Trophoblast cell (in vitro differentiated cells and primary cell): Measurements from ENCODE around the gene MED12L.

Experiments
- DNase-seq, 2 donors: peaks; one replicate each; pipeline ENCODE4 v3.0.0-alpha.2; 2016
- H2AFZ ChIP-seq: 2 replicates; pipeline ENCODE4 v1.6.1; 2013; ENCODE audit warnings: low read length, moderate library complexity, mild to moderate bottlenecking; ENCODE audit not compliant: insufficient read depth, poor library complexity
- H2AK5ac ChIP-seq: 2 replicates; pipeline ENCODE4 v1.6.1; 2013; ENCODE audit warnings: mild to moderate bottlenecking, low read length
- H2BK120ac ChIP-seq: 2 replicates; pipeline ENCODE4 v1.6.1; 2013; ENCODE audit warnings: low read length, mild to moderate bottlenecking, moderate library complexity; ENCODE audit not compliant: insufficient read depth, poor library complexity
- H2BK12ac ChIP-seq: 2 replicates; pipeline ENCODE4 v1.6.1; 2013; ENCODE audit warnings: mild to moderate bottlenecking, low read length, moderate library complexity
- H2BK5ac ChIP-seq: 2 replicates; pipeline ENCODE4 v1.6.1; 2013; ENCODE audit warnings: low read length, low read depth, moderate library complexity, mild to moderate bottlenecking; ENCODE audit not compliant: poor library complexity
- H3K14ac ChIP-seq: 2 replicates; pipeline ENCODE4 v1.6.1; 2013; ENCODE audit warnings: mild to moderate bottlenecking, low read length
- H3K18ac ChIP-seq: 2 replicates; pipeline ENCODE4 v1.6.1; 2013; ENCODE audit warnings: mild to moderate bottlenecking, low read length
- H3K23ac ChIP-seq: 2 replicates; pipeline ENCODE4 v1.6.1; 2013; ENCODE audit warnings: low read length
- H3K27ac ChIP-seq: 2 replicates; pipeline ENCODE4 v1.5.1; 2013; ENCODE audit warnings: low read depth, mild to moderate bottlenecking, inconsistent platforms, low read length, moderate library complexity
- H3K27me3 ChIP-seq: 2 replicates; pipeline ENCODE4 v1.6.1; 2013; ENCODE audit warnings: inconsistent platforms, mild to moderate bottlenecking, low read length, moderate library complexity; ENCODE audit not compliant: insufficient read depth
- H3K36me3 ChIP-seq, 2 experiments: 1 replicate in 1 of 2; 2 replicates in 1 of 2; pipeline ENCODE4 v1.6.1; 2013; ENCODE audit warnings: low read length in 2 of 2, mild to moderate bottlenecking in 2 of 2, moderate library complexity in 1 of 2; ENCODE audit not compliant: insufficient read depth in 2 of 2, control insufficient read depth in 1 of 2
- H3K4ac ChIP-seq: 2 replicates; pipeline ENCODE4 v1.6.1; 2013; ENCODE audit warnings: low read depth, mild to moderate bottlenecking, low read length, moderate library complexity
- H3K4me1 ChIP-seq, 2 experiments: 1 replicate in 1 of 2; 2 replicates in 1 of 2; pipeline ENCODE4 v1.6.1; 2013; ENCODE audit warnings: low read length in 2 of 2, mild to moderate bottlenecking in 2 of 2, moderate library complexity in 1 of 2; ENCODE audit not compliant: insufficient read depth in 2 of 2, control insufficient read depth in 1 of 2
- H3K4me2 ChIP-seq: 2 replicates; pipeline ENCODE4 v1.6.1; 2013; ENCODE audit warnings: inconsistent platforms, mild to moderate bottlenecking, low read length, moderate library complexity
- H3K4me3 ChIP-seq: 2 replicates; pipeline ENCODE4 v1.5.1; 2013; ENCODE audit warnings: mild to moderate bottlenecking, low read depth, low read length, inconsistent platforms
- H3K79me1 ChIP-seq: one replicate; pipeline ENCODE4 v1.6.1; 2013; ENCODE audit warnings: low read length
- H3K79me2 ChIP-seq: 2 replicates; pipeline ENCODE4 v1.6.1; 2013; ENCODE audit warnings: low read length, mild to moderate bottlenecking; ENCODE audit not compliant: control insufficient read depth, insufficient read depth, poor library complexity
- H3K9ac ChIP-seq: 2 replicates; pipeline ENCODE4 v1.6.1; 2013; ENCODE audit warnings: mild to moderate bottlenecking, low read length
- H3K9me3 ChIP-seq: 2 replicates; pipeline ENCODE4 v1.6.1; 2013; ENCODE audit warnings: low read depth, mild to moderate bottlenecking, control low read depth, inconsistent platforms, low read length; ENCODE audit not compliant: insufficient read depth
- H4K12ac ChIP-seq: 2 replicates; pipeline ENCODE4 v1.6.1; 2013; ENCODE audit warnings: low read depth, mild to moderate bottlenecking, low read length, moderate library complexity
- H4K8ac ChIP-seq: 2 replicates; pipeline ENCODE4 v1.6.1; 2013; ENCODE audit warnings: low read depth, mild to moderate bottlenecking, low read length, moderate library complexity
- H4K91ac ChIP-seq: one replicate; pipeline ENCODE4 v1.6.1; 2013; ENCODE audit warnings: low read depth, mild to moderate bottlenecking, low read length, moderate library complexity
- WGBS: extraction: QIAGEN DNeasy Blood & Tissue Kit; methylation state at CpG from one replicate; pipeline ENCODE4 v1.1.7; 2013; ENCODE audit warnings: missing lambda C conversion rate; ENCODE audit not compliant: insufficient read length, insufficient coverage; ENCODE audit errors: extremely low coverage; 5-methylcytosine and 5-hydroxymethylcytosine counted together

Gene MED12L

GRCh38 chr3:151091685-151092345 is 6.4 kb downstream of the MED12L start:
- Histone ChIP-seq H3K4me1 (peaks cover 16 to 29% of the 10 kb centered on the region in 2 experiments), H3K9me3 (no peaks in the 10 kb centered on the region), H3K36me3 (no peaks in the 10 kb centered on the region), H3K79me2 (peaks cover 26% of the 10 kb centered on the region), H3K14ac (no peak overlapping the region), H2AFZ (no peak overlapping the region), H4K12ac (no peak overlapping the region), H4K8ac (no peak overlapping the region), H2BK12ac (no peak overlapping the region), H3K4ac (peak overlapping the region; percentile 16), H3K4me2 (no peak overlapping the region), H3K23ac (no peak overlapping the region), H3K79me1 (peaks cover 6% of the 10 kb centered on the region), H3K18ac (no peak overlapping the region), H2AK5ac (no peak overlapping the region), H3K27ac (peak overlapping the region; percentile 20), H3K9ac (no peak overlapping the region), H3K27me3 (no peaks in the 10 kb centered on the region), H4K91ac (no peak overlapping the region), H2BK120ac (no peak overlapping the region), H2BK5ac (no peak overlapping the region), H3K4me3 (no peak overlapping the region)
- no peak for DNase-seq
- WGBS = no CpG with 5 or more reads among the region's 3 CpGs

GRCh38 chr3:151093148-151093547 is 7.7 kb downstream of the MED12L start:
- Histone ChIP-seq H2BK120ac (no peak overlapping the region), H3K27me3 (no peaks in the 10 kb centered on the region), H2AFZ (no peak overlapping the region), H4K8ac (no peak overlapping the region), H3K9me3 (no peaks in the 10 kb centered on the region), H3K4me2 (no peak overlapping the region), H2AK5ac (no peak overlapping the region), H3K79me1 (peaks cover 3% of the 10 kb centered on the region), H3K4me1 (peaks cover 18 to 31% of the 10 kb centered on the region in 2 experiments), H3K36me3 (peaks cover 0 to 2% of the 10 kb centered on the region in 2 experiments), H3K4ac (peak overlapping the region; percentile 37), H3K9ac (no peak overlapping the region), H3K79me2 (peaks cover 29% of the 10 kb centered on the region), H2BK5ac (no peak overlapping the region), H4K12ac (no peak overlapping the region), H4K91ac (no peak overlapping the region), H3K23ac (no peak overlapping the region), H2BK12ac (no peak overlapping the region), H3K27ac (no peak overlapping the region), H3K4me3 (no peak overlapping the region), H3K18ac (no peak overlapping the region), H3K14ac (no peak overlapping the region)
- no CpG with 5 or more reads among the region's 2 CpGs for WGBS
- DNase-seq = no peak

GRCh38 chr3:151093905-151094304 is 8.4 kb downstream of the MED12L start:
- Histone ChIP-seq H2AK5ac (no peak overlapping the region), H3K27ac (no peak overlapping the region), H2BK120ac (no peak overlapping the region), H3K79me1 (peaks cover 3% of the 10 kb centered on the region), H3K79me2 (peaks cover 32% of the 10 kb centered on the region), H3K27me3 (no peaks in the 10 kb centered on the region), H4K91ac (no peak overlapping the region), H3K18ac (no peak overlapping the region), H3K23ac (no peak overlapping the region), H3K14ac (no peak overlapping the region), H4K12ac (no peak overlapping the region), H3K9ac (no peak overlapping the region), H2BK12ac (no peak overlapping the region), H3K4ac (peak overlapping the region; percentile 92), H2BK5ac (no peak overlapping the region), H4K8ac (no peak overlapping the region), H3K36me3 (peaks cover 0 to 2% of the 10 kb centered on the region in 2 experiments), H3K9me3 (no peaks in the 10 kb centered on the region), H3K4me2 (no peak overlapping the region), H3K4me1 (peaks cover 18 to 31% of the 10 kb centered on the region in 2 experiments), H2AFZ (no peak overlapping the region), H3K4me3 (no peak overlapping the region)
- no peak for DNase-seq
- no CpG with 5 or more reads among the region's 4 CpGs for WGBS

- Histone ChIP-seq H3K36me3 (peaks cover 0 to 2% of the 10 kb centered on the region in 2 experiments), H2AK5ac (no peak overlapping the region), H3K4me1 (peaks cover 21 to 34% of the 10 kb centered on the region in 2 experiments), H3K79me2 (peaks cover 31% of the 10 kb centered on the region), H3K9me3 (no peaks in the 10 kb centered on the region), H2BK5ac (no peak overlapping the region), H4K8ac (no peak overlapping the region), H3K27me3 (no peaks in the 10 kb centered on the region), H4K12ac (no peak overlapping the region), H3K79me1 (peaks cover 3% of the 10 kb centered on the region), H3K23ac (no peak overlapping the region), H3K4ac (peak overlapping the region; percentile 30), H4K91ac (no peak overlapping the region), H3K4me3 (no peak overlapping the region), H3K4me2 (no peak overlapping the region), H2AFZ (no peak overlapping the region), H3K27ac (peak overlapping the region; percentile 36), H3K18ac (no peak overlapping the region), H2BK120ac (no peak overlapping the region), H3K9ac (no peak overlapping the region), H2BK12ac (no peak overlapping the region), H3K14ac (peak overlapping the region; percentile 2)
- DNase-seq = no peak
- WGBS = no CpG with 5 or more reads among the region's 2 CpGs
Observed at GRCh38 chr3:151096716-151097115, 11.3 kb downstream of the MED12L start.
